OCI-LY1 (cell line): Measurements from ENCODE around the gene IFT52.
A peak's percentile ranks its signal among the peaks of the same experiment; 100 is the strongest.

ENCODE experiments used
- EZH2 ChIP-seq: fragments of 200-600 bp; sonication (generic), shearing (Covaris generic); IDR thresholded peaks from 2 replicates; pipeline ENCODE4 v1.8.0; 2017; ENCODE audit warnings: borderline replicate concordance, mixed run types, mild to moderate bottlenecking, antibody characterized with exemption, low read length, moderate library complexity, mixed read lengths
- TF ChIP-seq, protein P1 (sequence below): fragments of 200-600 bp; sonication (generic), shearing (Covaris generic); IDR thresholded peaks from 2 replicates; pipeline ENCODE4 v1.5.1; 2017; ENCODE audit warnings: mild to moderate bottlenecking, antibody characterized with exemption, low read length, moderate library complexity, mixed read lengths

DNA sequence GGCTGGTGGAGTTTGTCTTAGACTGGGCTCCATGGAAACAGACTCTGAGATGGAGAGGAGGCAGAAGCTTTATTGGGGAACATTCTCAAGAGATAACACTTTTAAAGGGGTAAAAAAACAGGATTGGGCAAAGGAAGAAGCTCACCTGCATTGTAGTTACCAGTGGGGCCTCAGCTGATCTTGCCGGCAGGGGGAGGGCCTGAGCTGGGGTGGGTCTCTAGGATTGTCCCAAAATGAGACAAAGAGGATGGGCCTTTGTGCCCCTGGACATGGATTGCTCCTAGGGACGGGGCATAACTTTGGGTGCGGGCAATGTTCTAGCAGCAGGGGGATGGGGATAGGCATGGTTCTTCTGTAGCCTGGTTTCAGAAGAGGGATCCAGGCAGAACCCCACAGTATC is 19.4 kb upstream of the IFT52 start:
- TF ChIP-seq, protein P1, sequence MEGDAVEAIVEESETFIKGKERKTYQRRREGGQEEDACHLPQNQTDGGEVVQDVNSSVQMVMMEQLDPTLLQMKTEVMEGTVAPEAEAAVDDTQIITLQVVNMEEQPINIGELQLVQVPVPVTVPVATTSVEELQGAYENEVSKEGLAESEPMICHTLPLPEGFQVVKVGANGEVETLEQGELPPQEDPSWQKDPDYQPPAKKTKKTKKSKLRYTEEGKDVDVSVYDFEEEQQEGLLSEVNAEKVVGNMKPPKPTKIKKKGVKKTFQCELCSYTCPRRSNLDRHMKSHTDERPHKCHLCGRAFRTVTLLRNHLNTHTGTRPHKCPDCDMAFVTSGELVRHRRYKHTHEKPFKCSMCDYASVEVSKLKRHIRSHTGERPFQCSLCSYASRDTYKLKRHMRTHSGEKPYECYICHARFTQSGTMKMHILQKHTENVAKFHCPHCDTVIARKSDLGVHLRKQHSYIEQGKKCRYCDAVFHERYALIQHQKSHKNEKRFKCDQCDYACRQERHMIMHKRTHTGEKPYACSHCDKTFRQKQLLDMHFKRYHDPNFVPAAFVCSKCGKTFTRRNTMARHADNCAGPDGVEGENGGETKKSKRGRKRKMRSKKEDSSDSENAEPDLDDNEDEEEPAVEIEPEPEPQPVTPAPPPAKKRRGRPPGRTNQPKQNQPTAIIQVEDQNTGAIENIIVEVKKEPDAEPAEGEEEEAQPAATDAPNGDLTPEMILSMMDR: peak; percentile 64
- no peak for TF ChIP-seq EZH2
